Measurements from ENCODE around the gene CDC20B.

The CDC20B gene

GRCh38 chr5:55162666-55163065, 10.3 kb downstream of the CDC20B start:
- no peak overlapping the region for H3K27ac ChIP-seq (ENCODE audit: low read depth, low read length)
- peaks cover 0 to 17% (median 5%) of the 10 kb centered on the region in 5 donors for H3K36me3 ChIP-seq (ENCODE audit: control insufficient read depth in 5 of 5, insufficient read depth in 5 of 5, low read length in 5 of 5)
- H3K27me3 ChIP-seq (ENCODE audit: control insufficient read depth in 5 of 5, insufficient read depth in 4 of 5, low read length in 5 of 5) = no peaks in the 10 kb centered on the region
- H3K4me1 ChIP-seq (ENCODE audit: control insufficient read depth in 5 of 5, insufficient read depth in 5 of 5, low read length in 5 of 5) = peaks cover 0 to 14% (median 10%) of the 10 kb centered on the region in 5 donors
- no peak overlapping the region for H3K4me3 ChIP-seq (ENCODE audit: low read depth in 1 of 5, low read length in 5 of 5)
- H3K9ac ChIP-seq (ENCODE audit: low read length in 5 of 5) = no peak overlapping the region
- no peaks in the 10 kb centered on the region for H3K9me3 ChIP-seq (ENCODE audit: control insufficient read depth in 5 of 5, low read length in 5 of 5)

GRCh38 chr5:55160493-55161209, 12.3 kb downstream of the CDC20B start:
- Histone ChIP-seq H3K4me3 (ENCODE audit: low read depth in 1 of 5, low read length in 5 of 5) (peak overlapping the region; percentile 55 to 86 (median 72)), H3K4me1 (ENCODE audit: control insufficient read depth in 5 of 5, insufficient read depth in 5 of 5, low read length in 5 of 5) (peaks cover 0 to 14% (median 10%) of the 10 kb centered on the region in 5 donors), H3K27ac (ENCODE audit: low read depth, low read length) (peak overlapping the region; percentile 49), H3K9me3 (ENCODE audit: control insufficient read depth in 5 of 5, low read length in 5 of 5) (no peaks in the 10 kb centered on the region), H3K36me3 (ENCODE audit: control insufficient read depth in 5 of 5, insufficient read depth in 5 of 5, low read length in 5 of 5) (peaks cover 0 to 11% (median 5%) of the 10 kb centered on the region in 5 donors), H3K27me3 (ENCODE audit: control insufficient read depth in 5 of 5, insufficient read depth in 4 of 5, low read length in 5 of 5) (no peaks in the 10 kb centered on the region), H3K9ac (ENCODE audit: low read length in 5 of 5) (peak overlapping the region in 2 of 5 donors; percentile 3 to 77)

- peak within 1 kb of the TSS; percentile 49 for H3K27ac ChIP-seq (ENCODE audit: low read depth, low read length)
These were observed 13.0 kb downstream of the CDC20B start, which contains the start of gene GPX8 for GRCh38 chr5:55159763-55160492. GPX8 (plus strand) TSS chr5:55160171; CDS start chr5:55160193, 22 bp downstream.

GRCh38 chr5:55154873-55155272, 18.1 kb downstream of the CDC20B start:
- Histone ChIP-seq H3K36me3 (ENCODE audit: control insufficient read depth in 5 of 5, insufficient read depth in 5 of 5, low read length in 5 of 5) (no peaks in the 10 kb centered on the region), H3K9ac (ENCODE audit: low read length in 5 of 5) (no peak overlapping the region), H3K27me3 (ENCODE audit: control insufficient read depth in 5 of 5, insufficient read depth in 4 of 5, low read length in 5 of 5) (peaks cover 0 to 11% (median 3%) of the 10 kb centered on the region in 5 donors), H3K27ac (ENCODE audit: low read depth, low read length) (no peak overlapping the region), H3K4me3 (ENCODE audit: low read depth in 1 of 5, low read length in 5 of 5) (no peak overlapping the region), H3K9me3 (ENCODE audit: control insufficient read depth in 5 of 5, low read length in 5 of 5) (no peaks in the 10 kb centered on the region), H3K4me1 (ENCODE audit: control insufficient read depth in 5 of 5, insufficient read depth in 5 of 5, low read length in 5 of 5) (peaks cover 0 to 4% (median 0%) of the 10 kb centered on the region in 5 donors)

More at GRCh38 chr5:55159763-55160492, 13.0 kb downstream of the CDC20B start, which contains the start of gene GPX8:
- H3K36me3 ChIP-seq (ENCODE audit: control insufficient read depth in 5 of 5, insufficient read depth in 5 of 5, low read length in 5 of 5) = peaks cover 0 to 8% (median 5%) of the 10 kb centered on the region in 5 donors
- peak within 1 kb of the TSS; percentile 48 to 79 (median 75) for H3K9ac ChIP-seq (ENCODE audit: low read length in 5 of 5)
- no peaks in the 10 kb centered on the region for H3K27me3 ChIP-seq (ENCODE audit: control insufficient read depth in 5 of 5, insufficient read depth in 4 of 5, low read length in 5 of 5)
- H3K9me3 ChIP-seq (ENCODE audit: control insufficient read depth in 5 of 5, low read length in 5 of 5) = no peaks in the 10 kb centered on the region
- peaks cover 0 to 14% (median 10%) of the 10 kb centered on the region in 5 donors for H3K4me1 ChIP-seq (ENCODE audit: control insufficient read depth in 5 of 5, insufficient read depth in 5 of 5, low read length in 5 of 5)
- H3K4me3 ChIP-seq (ENCODE audit: low read depth in 1 of 5, low read length in 5 of 5) = peak within 1 kb of the TSS; percentile 55 to 86 (median 72)

GRCh38 chr5:55151923-55152842, 20.8 kb downstream of the CDC20B start:
- Histone ChIP-seq H3K4me1 (ENCODE audit: control insufficient read depth in 5 of 5, insufficient read depth in 5 of 5, low read length in 5 of 5) (no peaks in the 10 kb centered on the region), H3K27me3 (ENCODE audit: control insufficient read depth in 5 of 5, insufficient read depth in 4 of 5, low read length in 5 of 5) (peaks cover 0 to 11% (median 3%) of the 10 kb centered on the region in 5 donors), H3K9me3 (ENCODE audit: control insufficient read depth in 5 of 5, low read length in 5 of 5) (no peaks in the 10 kb centered on the region), H3K27ac (ENCODE audit: low read depth, low read length) (no peak overlapping the region), H3K4me3 (ENCODE audit: low read depth in 1 of 5, low read length in 5 of 5) (no peak overlapping the region), H3K9ac (ENCODE audit: low read length in 5 of 5) (no peak overlapping the region), H3K36me3 (ENCODE audit: control insufficient read depth in 5 of 5, insufficient read depth in 5 of 5, low read length in 5 of 5) (no peaks in the 10 kb centered on the region)

GRCh38 chr5:55149308-55149795, 23.6 kb downstream of the CDC20B start:
- H3K27me3 ChIP-seq (ENCODE audit: control insufficient read depth in 5 of 5, insufficient read depth in 4 of 5, low read length in 5 of 5) = peaks cover 0 to 11% (median 3%) of the 10 kb centered on the region in 5 donors
- no peak overlapping the region for H3K9ac ChIP-seq (ENCODE audit: low read length in 5 of 5)

GRCh38 chr5:55146543-55147151, 26.3 kb downstream of the CDC20B start:
- H3K36me3 ChIP-seq (ENCODE audit: control insufficient read depth in 5 of 5, insufficient read depth in 5 of 5, low read length in 5 of 5) = no peaks in the 10 kb centered on the region

More at GRCh38 chr5:55149308-55149795, 23.6 kb downstream of the CDC20B start:
- no peaks in the 10 kb centered on the region for H3K36me3 ChIP-seq (ENCODE audit: control insufficient read depth in 5 of 5, insufficient read depth in 5 of 5, low read length in 5 of 5)
- no peaks in the 10 kb centered on the region for H3K9me3 ChIP-seq (ENCODE audit: control insufficient read depth in 5 of 5, low read length in 5 of 5)
- no peak overlapping the region for H3K27ac ChIP-seq (ENCODE audit: low read depth, low read length)
- H3K4me3 ChIP-seq (ENCODE audit: low read depth in 1 of 5, low read length in 5 of 5) = no peak overlapping the region
- H3K4me1 ChIP-seq (ENCODE audit: control insufficient read depth in 5 of 5, insufficient read depth in 5 of 5, low read length in 5 of 5) = no peaks in the 10 kb centered on the region

GRCh38 chr5:55146080-55146479, 26.9 kb downstream of the CDC20B start:
- Histone ChIP-seq H3K4me1 (ENCODE audit: control insufficient read depth in 5 of 5, insufficient read depth in 5 of 5, low read length in 5 of 5) (no peaks in the 10 kb centered on the region), H3K27me3 (ENCODE audit: control insufficient read depth in 5 of 5, insufficient read depth in 4 of 5, low read length in 5 of 5) (peaks cover 0 to 5% (median 0%) of the 10 kb centered on the region in 5 donors), H3K4me3 (ENCODE audit: low read depth in 1 of 5, low read length in 5 of 5) (no peak overlapping the region), H3K9me3 (ENCODE audit: control insufficient read depth in 5 of 5, low read length in 5 of 5) (no peaks in the 10 kb centered on the region), H3K36me3 (ENCODE audit: control insufficient read depth in 5 of 5, insufficient read depth in 5 of 5, low read length in 5 of 5) (no peaks in the 10 kb centered on the region), H3K9ac (ENCODE audit: low read length in 5 of 5) (no peak overlapping the region), H3K27ac (ENCODE audit: low read depth, low read length) (no peak overlapping the region)

More at GRCh38 chr5:55146543-55147151, 26.3 kb downstream of the CDC20B start:
- no peaks in the 10 kb centered on the region for H3K4me1 ChIP-seq (ENCODE audit: control insufficient read depth in 5 of 5, insufficient read depth in 5 of 5, low read length in 5 of 5)
- H3K27me3 ChIP-seq (ENCODE audit: control insufficient read depth in 5 of 5, insufficient read depth in 4 of 5, low read length in 5 of 5) = peaks cover 0 to 5% (median 0%) of the 10 kb centered on the region in 5 donors
- no peak overlapping the region for H3K4me3 ChIP-seq (ENCODE audit: low read depth in 1 of 5, low read length in 5 of 5)
- no peak overlapping the region for H3K9ac ChIP-seq (ENCODE audit: low read length in 5 of 5)
- no peak overlapping the region for H3K27ac ChIP-seq (ENCODE audit: low read depth, low read length)
- no peaks in the 10 kb centered on the region for H3K9me3 ChIP-seq (ENCODE audit: control insufficient read depth in 5 of 5, low read length in 5 of 5)

GRCh38 chr5:55143624-55144023, 29.4 kb downstream of the CDC20B start:
- no peaks in the 10 kb centered on the region for H3K9me3 ChIP-seq (ENCODE audit: control insufficient read depth in 5 of 5, low read length in 5 of 5)
- H3K27ac ChIP-seq (ENCODE audit: low read depth, low read length) = no peak overlapping the region
- H3K27me3 ChIP-seq (ENCODE audit: control insufficient read depth in 5 of 5, insufficient read depth in 4 of 5, low read length in 5 of 5) = peaks cover 0 to 5% (median 0%) of the 10 kb centered on the region in 5 donors
- no peaks in the 10 kb centered on the region for H3K4me1 ChIP-seq (ENCODE audit: control insufficient read depth in 5 of 5, insufficient read depth in 5 of 5, low read length in 5 of 5)
- no peak overlapping the region for H3K4me3 ChIP-seq (ENCODE audit: low read depth in 1 of 5, low read length in 5 of 5)
- no peak overlapping the region for H3K9ac ChIP-seq (ENCODE audit: low read length in 5 of 5)
- no peaks in the 10 kb centered on the region for H3K36me3 ChIP-seq (ENCODE audit: control insufficient read depth in 5 of 5, insufficient read depth in 5 of 5, low read length in 5 of 5)

Measured in subcutaneous abdominal adipose tissue (tissue), 5 donors.